Measurements from ENCODE around the gene IL17RE.

DNA sequence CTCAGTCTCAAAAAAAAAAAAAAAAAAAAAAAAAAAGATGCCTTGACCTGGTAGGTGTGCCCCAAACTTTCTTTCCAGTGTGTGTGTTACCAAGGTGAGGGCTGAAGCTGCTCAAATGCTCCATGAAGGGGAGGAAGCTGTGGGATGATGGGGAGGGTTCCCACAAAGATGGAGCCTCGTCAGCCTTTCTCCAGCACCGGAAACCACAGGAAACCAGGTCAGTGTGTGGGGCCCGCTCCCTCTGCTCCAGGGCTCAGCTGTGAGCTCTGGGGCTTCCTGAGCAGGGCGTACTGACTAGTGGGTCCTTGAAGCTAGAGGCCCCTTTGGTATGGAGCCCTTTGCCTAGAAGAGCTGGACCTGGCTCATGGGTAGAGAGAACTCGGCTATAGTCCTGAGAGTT lies 681 bp upstream of the IL17RE start:
- TF ChIP-seq, protein P1, sequence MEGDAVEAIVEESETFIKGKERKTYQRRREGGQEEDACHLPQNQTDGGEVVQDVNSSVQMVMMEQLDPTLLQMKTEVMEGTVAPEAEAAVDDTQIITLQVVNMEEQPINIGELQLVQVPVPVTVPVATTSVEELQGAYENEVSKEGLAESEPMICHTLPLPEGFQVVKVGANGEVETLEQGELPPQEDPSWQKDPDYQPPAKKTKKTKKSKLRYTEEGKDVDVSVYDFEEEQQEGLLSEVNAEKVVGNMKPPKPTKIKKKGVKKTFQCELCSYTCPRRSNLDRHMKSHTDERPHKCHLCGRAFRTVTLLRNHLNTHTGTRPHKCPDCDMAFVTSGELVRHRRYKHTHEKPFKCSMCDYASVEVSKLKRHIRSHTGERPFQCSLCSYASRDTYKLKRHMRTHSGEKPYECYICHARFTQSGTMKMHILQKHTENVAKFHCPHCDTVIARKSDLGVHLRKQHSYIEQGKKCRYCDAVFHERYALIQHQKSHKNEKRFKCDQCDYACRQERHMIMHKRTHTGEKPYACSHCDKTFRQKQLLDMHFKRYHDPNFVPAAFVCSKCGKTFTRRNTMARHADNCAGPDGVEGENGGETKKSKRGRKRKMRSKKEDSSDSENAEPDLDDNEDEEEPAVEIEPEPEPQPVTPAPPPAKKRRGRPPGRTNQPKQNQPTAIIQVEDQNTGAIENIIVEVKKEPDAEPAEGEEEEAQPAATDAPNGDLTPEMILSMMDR (tag by site-specific recombination; IDR thresholded peaks at IDR 0.05), result no peak
- TF ChIP-seq, protein P2, sequence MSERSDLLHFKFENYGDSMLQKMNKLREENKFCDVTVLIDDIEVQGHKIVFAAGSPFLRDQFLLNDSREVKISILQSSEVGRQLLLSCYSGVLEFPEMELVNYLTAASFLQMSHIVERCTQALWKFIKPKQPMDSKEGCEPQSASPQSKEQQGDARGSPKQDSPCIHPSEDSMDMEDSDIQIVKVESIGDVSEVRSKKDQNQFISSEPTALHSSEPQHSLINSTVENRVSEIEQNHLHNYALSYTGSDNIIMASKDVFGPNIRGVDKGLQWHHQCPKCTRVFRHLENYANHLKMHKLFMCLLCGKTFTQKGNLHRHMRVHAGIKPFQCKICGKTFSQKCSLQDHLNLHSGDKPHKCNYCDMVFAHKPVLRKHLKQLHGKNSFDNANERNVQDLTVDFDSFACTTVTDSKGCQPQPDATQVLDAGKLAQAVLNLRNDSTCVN (tag by site-specific recombination; optimal IDR thresholded peaks at IDR 0.05), result no peak
- no peak for TF ChIP-seq ZNF830 (tag by site-specific recombination; IDR thresholded peaks at IDR 0.05; ENCODE audit: low read depth)
- no peak for TF ChIP-seq FEZF1 (tag by site-specific recombination; IDR thresholded peaks at IDR 0.05)
- TF ChIP-seq, protein P3, sequence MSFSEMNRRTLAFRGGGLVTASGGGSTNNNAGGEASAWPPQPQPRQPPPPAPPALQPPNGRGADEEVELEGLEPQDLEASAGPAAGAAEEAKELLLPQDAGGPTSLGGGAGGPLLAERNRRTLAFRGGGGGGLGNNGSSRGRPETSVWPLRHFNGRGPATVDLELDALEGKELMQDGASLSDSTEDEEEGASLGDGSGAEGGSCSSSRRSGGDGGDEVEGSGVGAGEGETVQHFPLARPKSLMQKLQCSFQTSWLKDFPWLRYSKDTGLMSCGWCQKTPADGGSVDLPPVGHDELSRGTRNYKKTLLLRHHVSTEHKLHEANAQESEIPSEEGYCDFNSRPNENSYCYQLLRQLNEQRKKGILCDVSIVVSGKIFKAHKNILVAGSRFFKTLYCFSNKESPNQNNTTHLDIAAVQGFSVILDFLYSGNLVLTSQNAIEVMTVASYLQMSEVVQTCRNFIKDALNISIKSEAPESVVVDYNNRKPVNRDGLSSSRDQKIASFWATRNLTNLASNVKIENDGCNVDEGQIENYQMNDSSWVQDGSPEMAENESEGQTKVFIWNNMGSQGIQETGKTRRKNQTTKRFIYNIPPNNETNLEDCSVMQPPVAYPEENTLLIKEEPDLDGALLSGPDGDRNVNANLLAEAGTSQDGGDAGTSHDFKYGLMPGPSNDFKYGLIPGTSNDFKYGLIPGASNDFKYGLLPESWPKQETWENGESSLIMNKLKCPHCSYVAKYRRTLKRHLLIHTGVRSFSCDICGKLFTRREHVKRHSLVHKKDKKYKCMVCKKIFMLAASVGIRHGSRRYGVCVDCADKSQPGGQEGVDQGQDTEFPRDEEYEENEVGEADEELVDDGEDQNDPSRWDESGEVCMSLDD (tag by site-specific recombination; IDR thresholded peaks at IDR 0.05), result no peak
- no peak for TF ChIP-seq TCF7L2 (IDR thresholded peaks at IDR 0.05; ENCODE audit: borderline replicate concordance, low read depth, low read length)
- TF ChIP-seq, protein P4, sequence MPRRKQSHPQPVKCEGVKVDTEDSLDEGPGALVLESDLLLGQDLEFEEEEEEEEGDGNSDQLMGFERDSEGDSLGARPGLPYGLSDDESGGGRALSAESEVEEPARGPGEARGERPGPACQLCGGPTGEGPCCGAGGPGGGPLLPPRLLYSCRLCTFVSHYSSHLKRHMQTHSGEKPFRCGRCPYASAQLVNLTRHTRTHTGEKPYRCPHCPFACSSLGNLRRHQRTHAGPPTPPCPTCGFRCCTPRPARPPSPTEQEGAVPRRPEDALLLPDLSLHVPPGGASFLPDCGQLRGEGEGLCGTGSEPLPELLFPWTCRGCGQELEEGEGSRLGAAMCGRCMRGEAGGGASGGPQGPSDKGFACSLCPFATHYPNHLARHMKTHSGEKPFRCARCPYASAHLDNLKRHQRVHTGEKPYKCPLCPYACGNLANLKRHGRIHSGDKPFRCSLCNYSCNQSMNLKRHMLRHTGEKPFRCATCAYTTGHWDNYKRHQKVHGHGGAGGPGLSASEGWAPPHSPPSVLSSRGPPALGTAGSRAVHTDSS (tag by site-specific recombination; IDR thresholded peaks at IDR 0.05), result no peak
- no peak for TF ChIP-seq ZNF530 (tag by site-specific recombination; IDR thresholded peaks at IDR 0.05; ENCODE audit: low read depth)
- TF ChIP-seq ZNF19 (tag by site-specific recombination; IDR thresholded peaks at IDR 0.05; ENCODE audit: low read depth), result no peak
